PFSK-1 (cell line): Measurements from ENCODE around the gene CENPT.

Experiments used
- FOXP2 ChIP-seq: optimal IDR thresholded peaks from 2 replicates; pipeline ENCODE3; 2011; ENCODE audit warnings: borderline replicate concordance, control low read depth, inconsistent platforms; ENCODE audit not compliant: insufficient read depth; ENCODE audit errors: extremely low read length, extremely low read depth
- POLR2AphosphoS5 ChIP-seq: IDR thresholded peaks from 2 replicates; pipeline ENCODE4 v1.6.1; 2012; ENCODE audit warnings: low read depth, mild to moderate bottlenecking, control low read depth, low read length, moderate library complexity
- SIN3A ChIP-seq: IDR thresholded peaks from 2 replicates; pipeline ENCODE4 v1.6.1; 2012; ENCODE audit warnings: mild to moderate bottlenecking, low read length, moderate library complexity, borderline replicate concordance; ENCODE audit not compliant: insufficient read depth
- TAF1 ChIP-seq: IDR thresholded peaks from 2 replicates; pipeline ENCODE4 v1.6.1; 2012; ENCODE audit warnings: low read length, control low read depth, borderline replicate concordance; ENCODE audit not compliant: insufficient read depth
- TF ChIP-seq, protein P1 (sequence below), 2 experiments: IDR thresholded peaks; 2 replicates each; pipeline versions ENCODE4 v1.6.1 to v1.8.0; 2011 to 2012; ENCODE audit warnings: low read depth in 2 of 2, low read length in 2 of 2, control low read depth in 1 of 2, inconsistent platforms in 1 of 2, mild to moderate bottlenecking in 1 of 2, moderate library complexity in 1 of 2; ENCODE audit not compliant: insufficient read depth in 1 of 2

The CENPT gene

DNA sequence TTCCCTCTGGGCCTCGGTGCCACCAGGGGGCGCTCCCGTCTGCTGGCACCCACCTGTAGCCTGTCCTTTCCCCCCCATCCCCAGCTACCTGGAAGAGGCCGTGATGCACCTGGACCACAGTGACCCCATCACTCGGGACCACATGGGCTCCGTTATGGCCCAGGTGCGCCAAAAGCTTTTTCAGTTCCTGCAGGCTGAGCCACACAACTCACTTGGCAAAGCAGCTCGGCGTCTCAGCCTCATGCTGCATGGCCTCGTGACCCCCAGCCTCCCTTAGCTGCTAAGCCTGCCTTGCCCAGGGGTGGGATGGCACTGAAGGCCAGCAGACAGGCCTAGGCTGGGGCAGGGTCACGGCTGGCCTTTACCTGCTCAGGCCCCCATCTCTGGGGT is 36.4 kb upstream of the CENPT start:
- TF ChIP-seq, protein P1, sequence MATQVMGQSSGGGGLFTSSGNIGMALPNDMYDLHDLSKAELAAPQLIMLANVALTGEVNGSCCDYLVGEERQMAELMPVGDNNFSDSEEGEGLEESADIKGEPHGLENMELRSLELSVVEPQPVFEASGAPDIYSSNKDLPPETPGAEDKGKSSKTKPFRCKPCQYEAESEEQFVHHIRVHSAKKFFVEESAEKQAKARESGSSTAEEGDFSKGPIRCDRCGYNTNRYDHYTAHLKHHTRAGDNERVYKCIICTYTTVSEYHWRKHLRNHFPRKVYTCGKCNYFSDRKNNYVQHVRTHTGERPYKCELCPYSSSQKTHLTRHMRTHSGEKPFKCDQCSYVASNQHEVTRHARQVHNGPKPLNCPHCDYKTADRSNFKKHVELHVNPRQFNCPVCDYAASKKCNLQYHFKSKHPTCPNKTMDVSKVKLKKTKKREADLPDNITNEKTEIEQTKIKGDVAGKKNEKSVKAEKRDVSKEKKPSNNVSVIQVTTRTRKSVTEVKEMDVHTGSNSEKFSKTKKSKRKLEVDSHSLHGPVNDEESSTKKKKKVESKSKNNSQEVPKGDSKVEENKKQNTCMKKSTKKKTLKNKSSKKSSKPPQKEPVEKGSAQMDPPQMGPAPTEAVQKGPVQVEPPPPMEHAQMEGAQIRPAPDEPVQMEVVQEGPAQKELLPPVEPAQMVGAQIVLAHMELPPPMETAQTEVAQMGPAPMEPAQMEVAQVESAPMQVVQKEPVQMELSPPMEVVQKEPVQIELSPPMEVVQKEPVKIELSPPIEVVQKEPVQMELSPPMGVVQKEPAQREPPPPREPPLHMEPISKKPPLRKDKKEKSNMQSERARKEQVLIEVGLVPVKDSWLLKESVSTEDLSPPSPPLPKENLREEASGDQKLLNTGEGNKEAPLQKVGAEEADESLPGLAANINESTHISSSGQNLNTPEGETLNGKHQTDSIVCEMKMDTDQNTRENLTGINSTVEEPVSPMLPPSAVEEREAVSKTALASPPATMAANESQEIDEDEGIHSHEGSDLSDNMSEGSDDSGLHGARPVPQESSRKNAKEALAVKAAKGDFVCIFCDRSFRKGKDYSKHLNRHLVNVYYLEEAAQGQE (IDR thresholded peaks at IDR 0.05; ENCODE audit: insufficient read depth in 1 of 2, low read depth in 2 of 2, low read length in 2 of 2), result no peak
- TF ChIP-seq POLR2AphosphoS5 (no peak), SIN3A (no peak), FOXP2 (no peak), TAF1 (no peak)

DNA sequence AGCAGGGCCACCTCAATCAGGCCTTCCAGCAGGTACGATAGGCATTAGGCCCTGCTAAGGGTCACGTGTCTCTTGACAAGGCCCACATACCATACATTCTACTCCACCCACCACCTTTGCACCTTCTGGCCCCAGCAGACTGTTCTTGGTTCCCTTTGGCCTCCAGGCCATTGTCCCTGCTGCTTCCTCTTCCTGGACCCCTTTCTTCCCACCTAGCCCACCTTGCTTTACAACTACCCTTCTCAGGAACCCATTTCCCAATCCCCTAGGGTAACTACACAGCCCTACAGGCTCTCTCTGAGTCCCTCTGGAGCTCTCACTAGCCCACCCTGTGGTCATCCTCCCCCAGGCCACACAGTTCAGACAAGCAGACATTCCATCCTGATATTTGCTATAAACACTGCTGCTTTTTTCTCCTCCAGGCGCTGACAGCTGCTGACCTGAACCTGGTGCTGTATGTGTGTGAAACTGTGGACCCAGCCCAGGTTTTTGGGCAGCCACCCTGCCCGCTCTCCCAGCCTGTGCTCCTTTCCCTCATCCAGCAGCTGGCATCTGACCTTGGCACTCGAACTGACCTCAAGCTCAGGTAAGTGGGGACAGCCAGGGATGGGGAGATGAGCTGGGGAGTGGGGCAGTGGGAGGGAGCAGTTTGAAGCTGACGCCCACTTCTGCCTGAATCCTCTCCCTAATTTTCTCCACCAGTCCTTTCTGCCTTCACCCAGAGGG is 35.8 kb upstream of the CENPT start:
- TF ChIP-seq SIN3A, result no peak
- TF ChIP-seq POLR2AphosphoS5, result no peak
- no peak for TF ChIP-seq FOXP2
- TF ChIP-seq, protein P1 (IDR thresholded peaks at IDR 0.05; ENCODE audit: insufficient read depth in 1 of 2, low read depth in 2 of 2, low read length in 2 of 2), result no peak
- TF ChIP-seq TAF1, result no peak

DNA sequence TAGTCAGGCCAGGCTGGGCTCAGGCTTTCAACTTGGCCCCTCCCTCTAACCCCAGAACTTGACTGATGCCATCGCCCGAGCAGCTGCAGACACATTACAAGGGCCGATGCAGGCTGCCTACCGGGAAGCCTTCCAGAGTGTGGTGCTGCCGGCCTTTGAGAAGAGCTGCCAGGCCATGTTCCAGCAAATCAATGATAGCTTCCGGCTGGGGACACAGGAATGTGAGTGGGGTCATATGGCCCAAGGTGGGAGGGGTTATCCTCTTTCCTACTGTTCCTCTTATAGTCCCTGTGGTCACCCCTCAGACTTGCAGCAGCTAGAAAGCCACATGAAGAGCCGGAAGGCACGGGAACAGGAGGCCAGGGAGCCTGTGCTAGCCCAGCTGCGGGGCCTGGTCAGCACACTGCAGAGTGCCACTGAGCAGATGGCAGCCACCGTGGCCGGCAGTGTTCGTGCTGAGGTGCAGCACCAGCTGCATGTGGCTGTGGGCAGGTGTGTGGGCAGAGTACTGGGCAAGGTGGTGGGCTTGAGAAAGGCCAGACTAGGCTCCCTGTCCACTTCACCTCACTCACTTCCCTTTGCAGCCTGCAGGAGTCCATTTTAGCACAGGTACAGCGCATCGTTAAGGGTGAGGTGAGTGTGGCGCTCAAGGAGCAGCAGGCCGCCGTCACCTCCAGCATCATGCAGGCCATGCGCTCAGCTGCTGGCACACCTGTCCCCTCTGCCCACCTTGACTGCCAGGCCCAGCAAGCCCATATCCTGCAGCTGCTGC is 35.1 kb upstream of the CENPT start:
- TF ChIP-seq SIN3A (no peak), FOXP2 (no peak), POLR2AphosphoS5 (no peak)
- TF ChIP-seq, protein P1 (IDR thresholded peaks at IDR 0.05; ENCODE audit: insufficient read depth in 1 of 2, low read depth in 2 of 2, low read length in 2 of 2), result no peak

DNA sequence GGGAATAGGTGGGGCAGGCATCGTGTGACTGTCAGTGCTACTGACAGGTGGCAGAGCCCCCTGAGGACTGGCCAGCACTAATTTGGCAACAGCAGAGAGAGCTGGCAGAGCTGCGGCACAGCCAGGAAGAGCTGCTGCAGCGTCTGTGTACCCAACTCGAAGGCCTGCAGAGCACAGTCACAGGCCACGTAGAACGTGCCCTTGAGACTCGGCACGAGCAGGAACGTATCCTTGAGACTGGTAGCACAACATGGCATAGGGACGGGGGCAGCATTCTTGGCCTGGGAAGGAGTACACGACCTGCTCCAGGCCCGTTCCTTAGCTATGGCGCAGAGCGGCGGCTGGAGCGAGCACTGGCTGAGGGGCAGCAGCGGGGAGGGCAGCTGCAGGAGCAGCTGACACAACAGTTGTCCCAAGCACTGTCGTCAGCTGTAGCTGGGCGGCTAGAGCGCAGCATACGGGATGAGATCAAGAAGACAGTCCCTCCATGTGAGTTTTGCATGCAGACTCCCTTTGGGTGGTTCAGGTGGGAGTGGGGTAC is 34.2 kb upstream of the CENPT start:
- no peak for TF ChIP-seq SIN3A

DNA sequence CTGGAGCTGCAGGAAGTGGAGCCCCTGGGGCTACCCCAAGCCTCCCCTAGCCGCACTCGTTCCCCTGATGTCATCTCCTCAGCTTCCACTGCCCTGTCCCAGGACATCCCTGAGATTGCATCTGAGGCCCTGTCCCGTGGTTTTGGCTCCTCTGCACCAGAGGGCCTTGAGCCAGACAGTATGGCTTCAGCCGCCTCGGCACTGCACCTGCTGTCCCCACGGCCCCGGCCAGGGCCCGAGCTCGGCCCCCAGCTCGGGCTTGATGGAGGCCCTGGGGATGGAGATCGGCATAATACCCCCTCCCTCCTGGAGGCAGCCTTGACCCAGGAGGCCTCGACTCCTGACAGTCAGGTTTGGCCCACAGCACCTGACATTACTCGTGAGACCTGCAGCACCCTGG is 33.1 kb upstream of the CENPT start:
- TF ChIP-seq TAF1 (no peak), FOXP2 (no peak), SIN3A (no peak)

DNA sequence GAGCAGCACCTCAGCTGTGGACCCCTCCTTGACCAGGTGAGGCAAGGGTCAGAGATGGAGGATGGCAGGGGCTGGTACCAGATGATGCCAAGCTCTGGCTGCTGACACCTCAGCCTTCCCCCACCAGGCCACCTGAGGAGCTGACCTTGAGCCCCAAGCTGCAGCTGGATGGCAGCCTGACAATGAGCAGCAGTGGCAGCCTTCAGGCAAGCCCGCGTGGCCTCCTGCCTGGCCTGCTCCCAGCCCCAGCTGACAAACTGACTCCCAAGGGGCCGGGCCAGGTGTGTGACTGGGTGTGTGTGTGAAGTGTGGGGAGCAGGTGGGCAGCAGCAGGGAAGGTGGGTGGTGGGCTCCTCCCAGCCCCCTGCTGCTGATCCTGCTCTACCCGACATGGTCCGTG is 32.4 kb upstream of the CENPT start:
- TF ChIP-seq FOXP2, result no peak
- TF ChIP-seq SIN3A, result no peak
- TF ChIP-seq POLR2AphosphoS5, result no peak
- no peak for TF ChIP-seq TAF1
- TF ChIP-seq, protein P1 (IDR thresholded peaks at IDR 0.05; ENCODE audit: insufficient read depth in 1 of 2, low read depth in 2 of 2, low read length in 2 of 2), result no peak
